GM18507 (cell line): ENCODE measurements around the gene THAP2.
"Not testable (repeated sequence)": the region's sequence is repeated elsewhere in the genome, so short reads cannot be mapped to it uniquely, and the experiment has no call there.

Source experiments
- DNase-seq: peaks from one replicate; pipeline ENCODE4 v3.0.0; 2011; ENCODE audit warnings: low read depth; ENCODE audit not compliant: insufficient read length; ENCODE audit errors: extremely low spot score
- FAIRE-seq: peaks from 2 replicates; lab custom pipeline; 2011; peaks lifted over from hg19 to GRCh38; lab: Jason Lieb, UNC

The THAP2 gene

GRCh38 chr12:71694099-71694820 lies 30.2 kb downstream of the THAP2 start:
- DNase-seq: peak; percentile 18
- FAIRE-seq: peak; percentile 82

- no peak for FAIRE-seq
- DNase-seq: no peak
Observed at GRCh38 chr12:71695782-71696181, 31.7 kb downstream of the THAP2 start.

- FAIRE-seq, DNase-seq: not testable (repeated sequence)
Observed at GRCh38 chr12:71702181-71702580, 38.1 kb downstream of the THAP2 start.

GRCh38 chr12:71702590-71702989 lies 38.5 kb downstream of the THAP2 start:
- FAIRE-seq (no peak), DNase-seq (no peak)

GRCh38 chr12:71703206-71703605 lies 39.1 kb downstream of the THAP2 start:
- FAIRE-seq: no peak

GRCh38 chr12:71704920-71705319 lies 40.8 kb downstream of the THAP2 start:
- DNase-seq: no peak
- no peak for FAIRE-seq

More at GRCh38 chr12:71703206-71703605, 39.1 kb downstream of the THAP2 start:
- DNase-seq: no peak

GRCh38 chr12:71708658-71709057 lies 44.6 kb downstream of the THAP2 start:
- FAIRE-seq (no peak), DNase-seq (no peak)

- FAIRE-seq (no peak), DNase-seq (no peak)
Observed at GRCh38 chr12:71710276-71711125, 46.4 kb downstream of the THAP2 start.

GRCh38 chr12:71718611-71719010 lies 54.5 kb downstream of the THAP2 start:
- DNase-seq (no peak), FAIRE-seq (no peak)

- DNase-seq: no peak
- no peak for FAIRE-seq
Observed at GRCh38 chr12:71719647-71720370, 55.7 kb downstream of the THAP2 start.

- FAIRE-seq (no peak), DNase-seq (no peak)
Observed at GRCh38 chr12:71721783-71722505, 57.8 kb downstream of the THAP2 start.

- DNase-seq: no peak
- FAIRE-seq: no peak
Observed at GRCh38 chr12:71725011-71725410, 60.9 kb downstream of the THAP2 start.

GRCh38 chr12:71726548-71726947 lies 62.4 kb downstream of the THAP2 start:
- DNase-seq (no peak), FAIRE-seq (no peak)

GRCh38 chr12:71727958-71728357 lies 63.9 kb downstream of the THAP2 start:
- FAIRE-seq: no peak

More at GRCh38 chr12:71727958-71728357, 63.9 kb downstream of the THAP2 start:
- no peak for DNase-seq
